Panc1 (cell line): Measurements from ENCODE around the gene TGM6.

ENCODE experiments used
- CTCF ChIP-seq: fragments of 450-650 bp; IDR thresholded peaks from 2 replicates; pipeline ENCODE4 v1.5.1; 2017; ENCODE audit warnings: mild to moderate bottlenecking
- POLR2AphosphoS5 ChIP-seq: IDR thresholded peaks from 2 replicates; pipeline ENCODE4 v1.6.1; 2012; ENCODE audit warnings: mild to moderate bottlenecking, low read depth, low read length, moderate library complexity
- REST ChIP-seq, 2 experiments: IDR thresholded peaks; 2 replicates each; pipeline ENCODE4 v1.6.1; 2011 to 2012; ENCODE audit warnings: low read depth in 2 of 2, control low read depth in 1 of 2, low read length in 1 of 2, mild to moderate bottlenecking in 1 of 2, moderate library complexity in 1 of 2; ENCODE audit not compliant: insufficient read depth in 1 of 2
- SIN3A ChIP-seq: IDR thresholded peaks from 2 replicates; pipeline ENCODE4 v1.6.1; 2012; ENCODE audit warnings: low read depth, mild to moderate bottlenecking, low read length, moderate library complexity, borderline replicate concordance; ENCODE audit not compliant: insufficient read depth
- TCF7L2 ChIP-seq: IDR thresholded peaks from 2 replicates; pipeline ENCODE4 v1.6.1; 2011; ENCODE audit warnings: mild to moderate bottlenecking, low read depth, low read length, inconsistent platforms

GRCh38 chr20:2465100-2465499 lies 84.4 kb downstream of the TGM6 start:
- TF ChIP-seq CTCF (no peak), POLR2AphosphoS5 (no peak), REST (IDR thresholded peaks at IDR 0.05; ENCODE audit: insufficient read depth in 1 of 2, low read depth in 2 of 2, low read length in 1 of 2) (no peak), TCF7L2 (no peak), SIN3A (no peak)
